Measurements from ENCODE around the gene CD209.

CD209 gene

GRCh38 chr19:7720351-7720750 is 27.0 kb downstream of the CD209 start:
- peaks cover 30% of the 10 kb centered on the region for H3K27me3 ChIP-seq (replicated peaks; ENCODE audit: control insufficient read depth, insufficient read depth, low read length)
- H3K9ac ChIP-seq (ENCODE audit: low read length): no peak overlapping the region
- peaks cover 8% of the 10 kb centered on the region for H3K9me3 ChIP-seq (ENCODE audit: control insufficient read depth, low read length)
- DNase-seq (ENCODE audit: low read depth): no peak
- H3K4me3 ChIP-seq (ENCODE audit: low read length): no peak overlapping the region
- no peaks in the 10 kb centered on the region for H3K36me3 ChIP-seq (ENCODE audit: control insufficient read depth, insufficient read depth, low read length, severe bottlenecking)
- H3K4me1 ChIP-seq (ENCODE audit: control insufficient read depth, insufficient read depth, low read length): no peaks in the 10 kb centered on the region

GRCh38 chr19:7718668-7719067 is 28.7 kb downstream of the CD209 start:
- Histone ChIP-seq H3K27me3 (replicated peaks; ENCODE audit: control insufficient read depth, insufficient read depth, low read length) (peaks cover 23% of the 10 kb centered on the region), H3K4me3 (ENCODE audit: low read length) (no peak overlapping the region), H3K36me3 (ENCODE audit: control insufficient read depth, insufficient read depth, low read length, severe bottlenecking) (no peaks in the 10 kb centered on the region), H3K4me1 (ENCODE audit: control insufficient read depth, insufficient read depth, low read length) (no peaks in the 10 kb centered on the region), H3K9me3 (ENCODE audit: control insufficient read depth, low read length) (peaks cover 6% of the 10 kb centered on the region), H3K9ac (ENCODE audit: low read length) (no peak overlapping the region)
- DNase-seq (ENCODE audit: low read depth): no peak

GRCh38 chr19:7716762-7717161 is 30.6 kb downstream of the CD209 start:
- Histone ChIP-seq H3K4me1 (ENCODE audit: control insufficient read depth, insufficient read depth, low read length) (no peaks in the 10 kb centered on the region), H3K9me3 (ENCODE audit: control insufficient read depth, low read length) (peaks cover 6% of the 10 kb centered on the region), H3K36me3 (ENCODE audit: control insufficient read depth, insufficient read depth, low read length, severe bottlenecking) (no peaks in the 10 kb centered on the region), H3K9ac (ENCODE audit: low read length) (no peak overlapping the region), H3K4me3 (ENCODE audit: low read length) (no peak overlapping the region), H3K27me3 (replicated peaks; ENCODE audit: control insufficient read depth, insufficient read depth, low read length) (peaks cover 17% of the 10 kb centered on the region)
- DNase-seq (ENCODE audit: low read depth): no peak

GRCh38 chr19:7715671-7716070 is 31.7 kb downstream of the CD209 start:
- Histone ChIP-seq H3K27me3 (replicated peaks; ENCODE audit: control insufficient read depth, insufficient read depth, low read length) (peaks cover 16% of the 10 kb centered on the region), H3K36me3 (ENCODE audit: control insufficient read depth, insufficient read depth, low read length, severe bottlenecking) (no peaks in the 10 kb centered on the region), H3K9ac (ENCODE audit: low read length) (no peak overlapping the region), H3K4me3 (ENCODE audit: low read length) (no peak overlapping the region), H3K4me1 (ENCODE audit: control insufficient read depth, insufficient read depth, low read length) (no peaks in the 10 kb centered on the region), H3K9me3 (ENCODE audit: control insufficient read depth, low read length) (peaks cover 6% of the 10 kb centered on the region)
- DNase-seq (ENCODE audit: low read depth): no peak

GRCh38 chr19:7710616-7711015 is 36.7 kb downstream of the CD209 start:
- Histone ChIP-seq H3K27me3 (replicated peaks; ENCODE audit: control insufficient read depth, insufficient read depth, low read length) (peaks cover 25% of the 10 kb centered on the region), H3K36me3 (ENCODE audit: control insufficient read depth, insufficient read depth, low read length, severe bottlenecking) (no peaks in the 10 kb centered on the region), H3K9ac (ENCODE audit: low read length) (no peak overlapping the region), H3K4me1 (ENCODE audit: control insufficient read depth, insufficient read depth, low read length) (no peaks in the 10 kb centered on the region), H3K4me3 (ENCODE audit: low read length) (no peak overlapping the region), H3K9me3 (ENCODE audit: control insufficient read depth, low read length) (no peaks in the 10 kb centered on the region)
- no peak for DNase-seq (ENCODE audit: low read depth)

GRCh38 chr19:7709932-7710460 is 37.3 kb downstream of the CD209 start:
- no peaks in the 10 kb centered on the region for H3K36me3 ChIP-seq (ENCODE audit: control insufficient read depth, insufficient read depth, low read length, severe bottlenecking)
- H3K4me1 ChIP-seq (ENCODE audit: control insufficient read depth, insufficient read depth, low read length): no peaks in the 10 kb centered on the region
- no peaks in the 10 kb centered on the region for H3K9me3 ChIP-seq (ENCODE audit: control insufficient read depth, low read length)
- H3K27me3 ChIP-seq (replicated peaks; ENCODE audit: control insufficient read depth, insufficient read depth, low read length): peaks cover 25% of the 10 kb centered on the region
- H3K4me3 ChIP-seq (ENCODE audit: low read length): no peak overlapping the region
- DNase-seq (ENCODE audit: low read depth): no peak
- H3K9ac ChIP-seq (ENCODE audit: low read length): no peak overlapping the region

- H3K9me3 ChIP-seq (ENCODE audit: control insufficient read depth, low read length): no peaks in the 10 kb centered on the region
- no peak overlapping the region for H3K4me3 ChIP-seq (ENCODE audit: low read length)
- H3K27me3 ChIP-seq (replicated peaks; ENCODE audit: control insufficient read depth, insufficient read depth, low read length): peaks cover 36% of the 10 kb centered on the region
- no peaks in the 10 kb centered on the region for H3K4me1 ChIP-seq (ENCODE audit: control insufficient read depth, insufficient read depth, low read length)
- H3K36me3 ChIP-seq (ENCODE audit: control insufficient read depth, insufficient read depth, low read length, severe bottlenecking): no peaks in the 10 kb centered on the region
- DNase-seq (ENCODE audit: low read depth): no peak
- no peak overlapping the region for H3K9ac ChIP-seq (ENCODE audit: low read length)
Observed at GRCh38 chr19:7706955-7707456, 40.3 kb downstream of the CD209 start.

- Histone ChIP-seq H3K27me3 (replicated peaks; ENCODE audit: control insufficient read depth, insufficient read depth, low read length) (peaks cover 36% of the 10 kb centered on the region), H3K9me3 (ENCODE audit: control insufficient read depth, low read length) (no peaks in the 10 kb centered on the region), H3K36me3 (ENCODE audit: control insufficient read depth, insufficient read depth, low read length, severe bottlenecking) (no peaks in the 10 kb centered on the region), H3K9ac (ENCODE audit: low read length) (no peak overlapping the region), H3K4me1 (ENCODE audit: control insufficient read depth, insufficient read depth, low read length) (no peaks in the 10 kb centered on the region), H3K4me3 (ENCODE audit: low read length) (no peak overlapping the region)
- DNase-seq (ENCODE audit: low read depth): no peak
Observed at GRCh38 chr19:7706188-7706954, 41.0 kb downstream of the CD209 start.

GRCh38 chr19:7705387-7706187 is 41.7 kb downstream of the CD209 start:
- Histone ChIP-seq H3K4me1 (ENCODE audit: control insufficient read depth, insufficient read depth, low read length) (no peaks in the 10 kb centered on the region), H3K36me3 (ENCODE audit: control insufficient read depth, insufficient read depth, low read length, severe bottlenecking) (no peaks in the 10 kb centered on the region), H3K4me3 (ENCODE audit: low read length) (no peak overlapping the region), H3K27me3 (replicated peaks; ENCODE audit: control insufficient read depth, insufficient read depth, low read length) (peaks cover 40% of the 10 kb centered on the region), H3K9me3 (ENCODE audit: control insufficient read depth, low read length) (no peaks in the 10 kb centered on the region), H3K9ac (ENCODE audit: low read length) (no peak overlapping the region)
- DNase-seq (ENCODE audit: low read depth): no peak

- Histone ChIP-seq H3K9me3 (ENCODE audit: control insufficient read depth, low read length) (no peaks in the 10 kb centered on the region), H3K36me3 (ENCODE audit: control insufficient read depth, insufficient read depth, low read length, severe bottlenecking) (no peaks in the 10 kb centered on the region), H3K4me1 (ENCODE audit: control insufficient read depth, insufficient read depth, low read length) (no peaks in the 10 kb centered on the region), H3K9ac (ENCODE audit: low read length) (no peak overlapping the region), H3K27me3 (replicated peaks; ENCODE audit: control insufficient read depth, insufficient read depth, low read length) (peaks cover 36% of the 10 kb centered on the region), H3K4me3 (ENCODE audit: low read length) (no peak overlapping the region)
- DNase-seq (ENCODE audit: low read depth): no peak
Observed at GRCh38 chr19:7704280-7705060, 42.9 kb downstream of the CD209 start.

GRCh38 chr19:7703332-7703731 is 44.0 kb downstream of the CD209 start:
- no peak overlapping the region for H3K4me3 ChIP-seq (ENCODE audit: low read length)
- H3K4me1 ChIP-seq (ENCODE audit: control insufficient read depth, insufficient read depth, low read length): no peaks in the 10 kb centered on the region
- DNase-seq (ENCODE audit: low read depth): no peak
- H3K9ac ChIP-seq (ENCODE audit: low read length): no peak overlapping the region
- H3K27me3 ChIP-seq (replicated peaks; ENCODE audit: control insufficient read depth, insufficient read depth, low read length): peaks cover 46% of the 10 kb centered on the region
- no peaks in the 10 kb centered on the region for H3K36me3 ChIP-seq (ENCODE audit: control insufficient read depth, insufficient read depth, low read length, severe bottlenecking)
- no peaks in the 10 kb centered on the region for H3K9me3 ChIP-seq (ENCODE audit: control insufficient read depth, low read length)
